Natural killer cell (primary cell): ENCODE results near the gene CAPN14. TPM values are rescaled to one million over a fixed set of nuclear protein-coding genes. Genes with fewer than 3 reads are reported as not detected.

Experiments
- ATAC-seq, 3 donors: fragments of 150-1000 bp in 2 of 3; fragments of 200-7000 bp in 1 of 3; cut with Tn5 transposase; 1 replicate in 1 of 3; 2 replicates in 2 of 3; pipeline ENCODE4 v1.10.0; 2021; ENCODE audit warnings: mild to moderate bottlenecking in 2 of 3, moderate library complexity in 2 of 3
- DNase-seq, 2 donors: peaks; one replicate each; pipeline versions ENCODE4 v3.0.0 to v3.0.0-alpha.2; 2013 to 2021; ENCODE audit warnings: mixed read lengths in 1 of 2
- H3K27ac ChIP-seq: one replicate; pipeline ENCODE4 v1.5.1; 2013; ENCODE audit warnings: mild to moderate bottlenecking, low read length
- H3K27me3 ChIP-seq: one replicate; pipeline ENCODE4 v1.6.1; 2013; ENCODE audit warnings: low read length; ENCODE audit not compliant: control insufficient read depth, insufficient read depth
- H3K36me3 ChIP-seq: one replicate; pipeline ENCODE4 v1.6.1; 2013; ENCODE audit warnings: low read length; ENCODE audit not compliant: control insufficient read depth, insufficient read depth
- H3K4me1 ChIP-seq: one replicate; pipeline ENCODE4 v1.6.1; 2013; ENCODE audit warnings: low read length; ENCODE audit not compliant: control insufficient read depth, insufficient read depth
- H3K4me3 ChIP-seq: one replicate; pipeline ENCODE4 v1.5.1; 2013; ENCODE audit warnings: low read length
- H3K9me3 ChIP-seq: one replicate; pipeline ENCODE4 v1.6.1; 2013; ENCODE audit warnings: low read length; ENCODE audit not compliant: control insufficient read depth, insufficient read depth
- H3K27ac Mint-ChIP-seq, 2 donors: one replicate each; pipeline ENCODE4 v1.8.0; 2022; ENCODE audit warnings: mild to moderate bottlenecking in 2 of 2, mixed read lengths in 2 of 2, moderate library complexity in 1 of 2
- H3K27me3 Mint-ChIP-seq, 2 donors: one replicate each; pipeline ENCODE4 v1.8.0; 2022; ENCODE audit warnings: low read depth in 2 of 2, mixed read lengths in 2 of 2
- H3K36me3 Mint-ChIP-seq: one replicate; pipeline ENCODE4 v1.8.0; 2022; ENCODE audit warnings: mixed read lengths
- H3K4me1 Mint-ChIP-seq, 2 donors: one replicate each; pipeline ENCODE4 v1.8.0; 2022; ENCODE audit warnings: mixed read lengths in 2 of 2
- H3K4me3 Mint-ChIP-seq: one replicate; pipeline ENCODE4 v1.8.0; 2022; ENCODE audit warnings: mild to moderate bottlenecking, moderate library complexity, mixed read lengths
- H3K9me3 Mint-ChIP-seq, 2 donors: one replicate each; pipeline ENCODE4 v1.8.0; 2022; ENCODE audit warnings: mixed read lengths in 2 of 2
- CTCF ChIP-seq: fragments of 200-600 bp; IDR thresholded peaks from one replicate; pipeline ENCODE4 v1.8.0; 2022; ENCODE audit warnings: antibody characterized with exemption
- WGBS: methylation state at CpG from one replicate; pipeline ENCODE4 v1.1.7; 2013; ENCODE audit warnings: missing lambda C conversion rate; ENCODE audit not compliant: insufficient coverage; 5-methylcytosine and 5-hydroxymethylcytosine counted together
- intact Hi-C: fragments of 100-400 bp; cut with micrococcal nuclease; formaldehyde crosslinking; loops from one replicate; pipeline ENCODE4 v1.14.2; 2022
- total RNA-seq, 4 donors: library from RNA; stranded (reverse); fragments of 120-200 nt in 1 of 4; gene quantifications; one replicate each; pipeline versions ENCODE4 v1.2.3 to v1.2.4, GENCODE V29; 2013 to 2022

CAPN14 gene
- under 1 TPM in 2 of 3 donors, not detected in 1; 0.33 to 0.43 TPM for total RNA-seq
- 1.7 TPM for total RNA-seq (2013)

GRCh38 chr2:31217465-31218200 lies at the start of gene CAPN14:
TSS of gene CAPN14 (minus strand) at chr2:31217515. CDS start at chr2:31205447, 12,068 bp downstream.
- ATAC-seq, result no peak
- Histone ChIP-seq H3K9me3 (no peaks in the 10 kb centered on the region), H3K27me3 (no peaks in the 10 kb centered on the region), H3K36me3 (no peaks in the 10 kb centered on the region), H3K4me3 (no peak within 1 kb of the TSS), H3K27ac (peak within 1 kb of the TSS; percentile 77), H3K4me1 (peaks cover 22% of the 10 kb centered on the region)
- 80% methylated on average over 5 of the region's 6 CpGs for WGBS
- intact Hi-C loops, result no loop called here
- DNase-seq, result no peak
- Mint-ChIP-seq H3K27me3 (peaks cover 14 to 36% of the 10 kb centered on the region in 2 donors), H3K27ac (peak within 1 kb of the TSS in 1 of 2 donors; percentile 56), H3K4me3 (no peak within 1 kb of the TSS), H3K36me3 (no peaks in the 10 kb centered on the region), H3K4me1 (peaks cover 12 to 17% of the 10 kb centered on the region in 2 donors), H3K9me3 (no peaks in the 10 kb centered on the region)
- TF ChIP-seq CTCF, result no peak

DNA sequence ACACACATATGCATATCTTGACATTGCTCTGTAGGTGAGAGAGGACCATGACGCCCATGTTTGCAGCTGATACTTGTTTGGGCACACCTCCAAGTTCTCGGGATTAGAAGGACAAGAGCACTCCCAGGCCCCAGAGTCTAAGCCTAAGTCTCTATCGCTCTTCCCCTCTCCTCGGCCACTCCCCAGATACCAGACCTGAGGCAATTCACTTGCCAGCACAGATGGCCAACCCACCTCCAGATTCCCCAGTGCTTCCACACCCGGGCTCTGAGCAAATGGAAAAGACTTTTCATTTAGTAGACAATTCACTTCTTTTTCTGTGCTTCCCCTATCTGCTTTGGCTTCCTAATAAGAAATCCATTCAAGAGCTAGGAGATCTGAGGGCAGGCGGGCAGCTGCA lies 49.5 kb upstream of the CAPN14 start:
- H3K9me3 ChIP-seq, result no peaks in the 10 kb centered on the region
- no peak overlapping the region for H3K4me3 ChIP-seq
- no peaks in the 10 kb centered on the region for H3K27me3 ChIP-seq
- Mint-ChIP-seq H3K9me3 (no peaks in the 10 kb centered on the region), H3K27me3 (no peaks in the 10 kb centered on the region), H3K27ac (no peak overlapping the region), H3K4me3 (no peak overlapping the region), H3K36me3 (no peaks in the 10 kb centered on the region), H3K4me1 (no peaks in the 10 kb centered on the region)
- no peaks in the 10 kb centered on the region for H3K4me1 ChIP-seq
- no peak for TF ChIP-seq CTCF
- H3K27ac ChIP-seq, result no peak overlapping the region
- intact Hi-C loops, result no loop called here
- peaks cover 2% of the 10 kb centered on the region for H3K36me3 ChIP-seq
- DNase-seq (no peak), ATAC-seq (no peak)
- WGBS, result 95% methylated on average over 6 of the region's 6 CpGs

DNA sequence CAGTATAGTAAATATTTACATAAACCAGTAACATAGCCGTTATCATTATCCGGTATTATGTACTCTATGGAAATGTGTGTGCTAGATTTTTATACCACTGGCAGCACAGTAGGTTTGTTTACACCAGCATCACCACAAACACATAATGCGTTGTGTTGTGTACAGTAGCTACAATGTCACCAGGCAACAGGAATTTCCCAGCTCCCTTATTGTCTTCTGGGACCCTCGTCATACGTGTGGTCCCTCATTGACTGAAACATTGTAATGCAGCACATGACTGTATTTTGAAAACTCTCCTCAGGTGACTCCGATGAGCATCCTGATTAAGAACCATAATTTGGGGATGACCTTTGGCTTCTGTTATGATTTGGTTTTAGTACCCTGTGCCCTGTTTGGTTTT lies 47.9 kb upstream of the CAPN14 start:
- ATAC-seq (no peak), DNase-seq (no peak)
- Mint-ChIP-seq H3K4me3 (no peak overlapping the region), H3K9me3 (no peaks in the 10 kb centered on the region), H3K27ac (no peak overlapping the region), H3K27me3 (no peaks in the 10 kb centered on the region), H3K36me3 (no peaks in the 10 kb centered on the region), H3K4me1 (no peaks in the 10 kb centered on the region)
- H3K4me3 ChIP-seq, result no peak overlapping the region
- intact Hi-C loops, result no loop called here
- no peak overlapping the region for H3K27ac ChIP-seq
- H3K9me3 ChIP-seq, result no peaks in the 10 kb centered on the region
- no peak for TF ChIP-seq CTCF
- H3K36me3 ChIP-seq, result peaks cover 2% of the 10 kb centered on the region
- H3K4me1 ChIP-seq, result no peaks in the 10 kb centered on the region
- WGBS, result 94% methylated on average over 4 of the region's 6 CpGs
- no peaks in the 10 kb centered on the region for H3K27me3 ChIP-seq
